K562 (cell line): ENCODE results near the gene SCLT1. TPM values are rescaled to one million over a fixed set of nuclear protein-coding genes. Genes with fewer than 3 reads are reported as not detected.

ENCODE experiments used
- CAMTA2 ChIP-seq: fragments of 250-450 bp; sonication (Bioruptor Pico); conservative IDR thresholded peaks from 2 replicates; pipeline ENCODE4 v1.5.1; 2022
- CBX8 ChIP-seq: fragments of 200-600 bp; sonication (generic); IDR thresholded peaks from 2 replicates; pipeline ENCODE4 v1.6.1; 2012; ENCODE audit warnings: borderline replicate concordance, mixed run types, low read depth, mild to moderate bottlenecking, moderate library complexity, mixed read lengths, low read length, control low read depth, inconsistent platforms; ENCODE audit not compliant: poor library complexity, severe bottlenecking; ENCODE audit errors: extremely low read depth
- CCNT2 ChIP-seq: IDR thresholded peaks from 2 replicates; pipeline ENCODE4 v1.6.1; 2011; ENCODE audit warnings: borderline replicate concordance, low read depth, mild to moderate bottlenecking, moderate library complexity, mixed read lengths, low read length; ENCODE audit not compliant: insufficient read length; ENCODE audit errors: extremely low read depth
- ELF2 ChIP-seq: fragments of 250-450 bp; sonication (Bioruptor Pico); IDR thresholded peaks from 2 replicates; pipeline ENCODE4 v1.5.0; 2021; ENCODE audit warnings: mild to moderate bottlenecking
- FOSL1 ChIP-seq: fragments of 200-800 bp; sonication (Bioruptor generic); conservative IDR thresholded peaks from 2 replicates; pipeline ENCODE4 v1.6.1; 2016; ENCODE audit warnings: missing genetic modification characterization, missing compliant biosample characterization
- FOXJ2 ChIP-seq: fragments of 200-800 bp; sonication (Bioruptor generic); IDR thresholded peaks from 2 replicates; pipeline ENCODE4 v1.6.1; 2016; ENCODE audit warnings: missing genetic modification characterization, missing compliant biosample characterization
- KLF16 ChIP-seq: IDR thresholded peaks from 2 replicates; pipeline ENCODE4 v1.6.1; 2016; ENCODE audit warnings: antibody characterized with exemption
- MEIS2 ChIP-seq: fragments of 450-650 bp; IDR thresholded peaks from 2 replicates; pipeline ENCODE4 v1.6.1; 2014; ENCODE audit warnings: mild to moderate bottlenecking; ENCODE audit not compliant: partially characterized antibody
- RFX1 ChIP-seq: fragments of 450-650 bp; IDR thresholded peaks from 2 replicates; pipeline ENCODE4 v1.6.1; 2016; ENCODE audit warnings: mild to moderate bottlenecking, moderate library complexity
- SNRNP70 ChIP-seq: fragments of 200-400 bp; formaldehyde crosslinking; optimal IDR thresholded peaks from 2 replicates; pipeline ENCODE3; 2017; ENCODE audit warnings: low read depth, low read length
- STAT5A ChIP-seq: IDR thresholded peaks from 2 replicates; pipeline ENCODE4 v1.6.1; 2012; ENCODE audit warnings: low read length, inconsistent platforms, borderline replicate concordance
- YY1 ChIP-seq, 3 experiments: IDR thresholded peaks; 2 replicates each; pipeline ENCODE4 v1.6.1; 2011; ENCODE audit warnings: low read length in 2 of 3, mild to moderate bottlenecking in 2 of 3, moderate library complexity in 2 of 3, borderline replicate concordance in 1 of 3, control low read depth in 1 of 3, low read depth in 1 of 3; ENCODE audit not compliant: insufficient read depth in 3 of 3, insufficient replicate concordance in 2 of 3, control insufficient read depth in 1 of 3, insufficient read length in 1 of 3; ENCODE audit errors: extremely low read depth in 1 of 3
- ZKSCAN8 ChIP-seq: fragments of 200-800 bp; sonication (Bioruptor generic); IDR thresholded peaks from 2 replicates; pipeline ENCODE4 v1.6.1; 2016; ENCODE audit warnings: missing genetic modification characterization, missing compliant biosample characterization
- ZNF23 ChIP-seq: fragments of 250-450 bp; sonication (Bioruptor Pico); IDR thresholded peaks from 2 replicates; pipeline ENCODE4 v1.4.0; 2020; ENCODE audit warnings: mild to moderate bottlenecking
- ZNF589 ChIP-seq: fragments of 200-800 bp; sonication (Bioruptor generic); IDR thresholded peaks from 2 replicates; pipeline ENCODE4 v1.6.1; 2016; ENCODE audit warnings: low read depth, missing genetic modification characterization, missing compliant biosample characterization
- polyA plus RNA-seq, 8 experiments: library from polyadenylated mRNA; depleted of rRNA in 4 of 8; stranded (reverse) in 5 of 8; unstranded in 3 of 8; fragments of >200 nt; fragmentation: Nextera tagmentation in 2 of 8; fragmentation: Illumina TruSeq in 1 of 8; extraction: Ambion mirVana in 2 of 8; extraction: Trizol in 1 of 8; gene quantifications; 2 replicates each; pipeline versions ENCODE4 v1.2.1 to v1.2.3, GENCODE V29; 2011 to 2014; ENCODE audit warnings: inconsistent platforms in 1 of 8, missing spikeins in 1 of 8
- total RNA-seq, 7 experiments: library from RNA; depleted of rRNA in 6 of 7; stranded (reverse); fragments of >200 nt in 6 of 7; fragmentation: Illumina TruSeq in 2 of 7; extraction: Trizol in 2 of 7; gene quantifications; 2 replicates each; pipeline versions ENCODE4 v1.2.1 to v1.2.3, GENCODE V29; 2011 to 2021; ENCODE audit warnings: low replicate concordance in 1 of 7
- TF ChIP-seq, protein P1 (sequence below), 2 experiments: IDR thresholded peaks in 1 of 2; conservative IDR thresholded peaks in 1 of 2; 2 replicates each; pipeline ENCODE4 v1.6.1; 2016; ENCODE audit warnings: low read depth in 2 of 2, mild to moderate bottlenecking in 1 of 2, missing compliant biosample characterization in 1 of 2, missing genetic modification characterization in 1 of 2, moderate library complexity in 1 of 2
- TF ChIP-seq, protein P2 (sequence below): fragments of 450-650 bp; IDR thresholded peaks from 2 replicates; pipeline ENCODE4 v1.6.1; 2016

Gene SCLT1
- total and polyA plus RNA-seq, 9 of the 15 experiments (the other 6 are each of a cell fraction or from before 2014, with no cell fraction given): 8.0 to 31.9 (median 24.2) TPM

GRCh38 chr4:129098531-129099001, 5.2 kb upstream of the SCLT1 start (continued):
- TF ChIP-seq, protein P1, sequence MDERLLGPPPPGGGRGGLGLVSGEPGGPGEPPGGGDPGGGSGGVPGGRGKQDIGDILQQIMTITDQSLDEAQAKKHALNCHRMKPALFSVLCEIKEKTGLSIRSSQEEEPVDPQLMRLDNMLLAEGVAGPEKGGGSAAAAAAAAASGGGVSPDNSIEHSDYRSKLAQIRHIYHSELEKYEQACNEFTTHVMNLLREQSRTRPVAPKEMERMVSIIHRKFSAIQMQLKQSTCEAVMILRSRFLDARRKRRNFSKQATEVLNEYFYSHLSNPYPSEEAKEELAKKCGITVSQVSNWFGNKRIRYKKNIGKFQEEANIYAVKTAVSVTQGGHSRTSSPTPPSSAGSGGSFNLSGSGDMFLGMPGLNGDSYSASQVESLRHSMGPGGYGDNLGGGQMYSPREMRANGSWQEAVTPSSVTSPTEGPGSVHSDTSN (CRISPR knock-in tag; IDR thresholded peaks at IDR 0.05; ENCODE audit: low read depth): no peak
- TF ChIP-seq, protein P1 (tag; conservative IDR thresholded peaks at IDR 0.05; ENCODE audit: low read depth): peak; percentile 58; the same call in 1 of the 2 replicates
- TF ChIP-seq CBX8 (no peak), CAMTA2 (CRISPR knock-in tag) (no peak), YY1 (IDR thresholded peaks at IDR 0.05; ENCODE audit: borderline replicate concordance in 1 of 3, control insufficient read depth in 1 of 3, extremely low read depth in 1 of 3, insufficient read depth in 3 of 3, insufficient read length in 1 of 3, insufficient replicate concordance in 2 of 3, low read depth in 1 of 3, low read length in 2 of 3) (peak in 1 of 3 experiments; percentile 21), ZNF589 (peak; percentile 51; the same call in 1 of the 2 replicates), KLF16 (peak; percentile 36; the same call in 1 of the 2 replicates), STAT5A (peak; percentile 54), FOXJ2 (tag) (peak; percentile 67; the same call in 1 of the 2 replicates), ZNF23 (CRISPR knock-in tag) (no peak), MEIS2 (peak; percentile 43), SNRNP70 (no peak), FOSL1 (peak; percentile 14; the same call in 1 of the 2 replicates), ELF2 (CRISPR knock-in tag) (0 out of 2 replicates have a peak, but pooled peaks have one; percentile 17), ZKSCAN8 (CRISPR knock-in tag) (peak; percentile 98), RFX1 (peak; percentile 86), CCNT2 (no peak)
- TF ChIP-seq, protein P2, sequence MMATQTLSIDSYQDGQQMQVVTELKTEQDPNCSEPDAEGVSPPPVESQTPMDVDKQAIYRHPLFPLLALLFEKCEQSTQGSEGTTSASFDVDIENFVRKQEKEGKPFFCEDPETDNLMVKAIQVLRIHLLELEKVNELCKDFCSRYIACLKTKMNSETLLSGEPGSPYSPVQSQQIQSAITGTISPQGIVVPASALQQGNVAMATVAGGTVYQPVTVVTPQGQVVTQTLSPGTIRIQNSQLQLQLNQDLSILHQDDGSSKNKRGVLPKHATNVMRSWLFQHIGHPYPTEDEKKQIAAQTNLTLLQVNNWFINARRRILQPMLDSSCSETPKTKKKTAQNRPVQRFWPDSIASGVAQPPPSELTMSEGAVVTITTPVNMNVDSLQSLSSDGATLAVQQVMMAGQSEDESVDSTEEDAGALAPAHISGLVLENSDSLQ: peak; percentile 70
